ENCODE data around the gene SELENOO. TPM values are rescaled to one million over a fixed set of nuclear protein-coding genes. Genes with fewer than 3 reads are reported as not detected.

SELENOO gene
- total RNA-seq = 4.7 TPM

- H3K27ac ChIP-seq (ENCODE audit: low read depth, low read length) = no peak within 1 kb of the TSS
- H3K4me1 ChIP-seq (ENCODE audit: control insufficient read depth in 3 of 3, insufficient read depth in 3 of 3, low read length in 3 of 3) = peaks cover 19 to 29% (median 22%) of the 10 kb centered on the region in 3 donors
- no peaks in the 10 kb centered on the region for H3K9me3 ChIP-seq (ENCODE audit: control insufficient read depth in 3 of 3, low read length in 3 of 3)
These were observed at the start of gene SELENOO for GRCh38 chr22:50200461-50201190. TSS of gene SELENOO (plus strand) at chr22:50201011. CDS start at chr22:50201037, 26 bp downstream.

GRCh38 chr22:50151571-50152537 lies 49.0 kb upstream of the SELENOO start:
- Histone ChIP-seq H3K27me3 (ENCODE audit: control insufficient read depth in 3 of 3, insufficient read depth in 3 of 3, low read length in 3 of 3) (peaks cover 7 to 27% (median 15%) of the 10 kb centered on the region in 3 donors), H3K9me3 (ENCODE audit: control insufficient read depth in 3 of 3, low read length in 3 of 3) (no peaks in the 10 kb centered on the region), H3K4me1 (ENCODE audit: control insufficient read depth in 3 of 3, insufficient read depth in 3 of 3, low read length in 3 of 3) (no peaks in the 10 kb centered on the region), H3K9ac (ENCODE audit: low read depth in 1 of 3, low read length in 3 of 3) (no peak overlapping the region), H3K27ac (ENCODE audit: low read depth, low read length) (no peak overlapping the region), H3K36me3 (ENCODE audit: control insufficient read depth in 3 of 3, insufficient read depth in 3 of 3, low read length in 3 of 3) (no peaks in the 10 kb centered on the region), H3K4me3 (ENCODE audit: low read length in 3 of 3) (no peak overlapping the region)

More at GRCh38 chr22:50200461-50201190, at the start of gene SELENOO:
- Histone ChIP-seq H3K9ac (ENCODE audit: low read depth in 1 of 3, low read length in 3 of 3) (peak within 1 kb of the TSS; percentile 72 to 85 (median 81)), H3K27me3 (ENCODE audit: control insufficient read depth in 3 of 3, insufficient read depth in 3 of 3, low read length in 3 of 3) (no peaks in the 10 kb centered on the region), H3K4me3 (ENCODE audit: low read length in 3 of 3) (peak within 1 kb of the TSS; percentile 70 to 81 (median 81)), H3K36me3 (ENCODE audit: control insufficient read depth in 3 of 3, insufficient read depth in 3 of 3, low read length in 3 of 3) (peaks cover 5 to 12% (median 9%) of the 10 kb centered on the region in 3 donors)

GRCh38 chr22:50153056-50153755 lies 47.6 kb upstream of the SELENOO start:
- no peaks in the 10 kb centered on the region for H3K9me3 ChIP-seq (ENCODE audit: control insufficient read depth in 3 of 3, low read length in 3 of 3)
- peaks cover 16 to 35% (median 22%) of the 10 kb centered on the region in 3 donors for H3K27me3 ChIP-seq (ENCODE audit: control insufficient read depth in 3 of 3, insufficient read depth in 3 of 3, low read length in 3 of 3)
- H3K27ac ChIP-seq (ENCODE audit: low read depth, low read length) = no peak overlapping the region
- H3K9ac ChIP-seq (ENCODE audit: low read depth in 1 of 3, low read length in 3 of 3) = no peak overlapping the region
- H3K36me3 ChIP-seq (ENCODE audit: control insufficient read depth in 3 of 3, insufficient read depth in 3 of 3, low read length in 3 of 3) = no peaks in the 10 kb centered on the region
- no peaks in the 10 kb centered on the region for H3K4me1 ChIP-seq (ENCODE audit: control insufficient read depth in 3 of 3, insufficient read depth in 3 of 3, low read length in 3 of 3)
- no peak overlapping the region for H3K4me3 ChIP-seq (ENCODE audit: low read length in 3 of 3)

- H3K27me3 ChIP-seq (ENCODE audit: control insufficient read depth in 3 of 3, insufficient read depth in 3 of 3, low read length in 3 of 3) = peaks cover 22 to 41% (median 27%) of the 10 kb centered on the region in 3 donors
- H3K4me3 ChIP-seq (ENCODE audit: low read length in 3 of 3) = no peak overlapping the region
- H3K4me1 ChIP-seq (ENCODE audit: control insufficient read depth in 3 of 3, insufficient read depth in 3 of 3, low read length in 3 of 3) = no peaks in the 10 kb centered on the region
- H3K9ac ChIP-seq (ENCODE audit: low read depth in 1 of 3, low read length in 3 of 3) = no peak overlapping the region
- no peaks in the 10 kb centered on the region for H3K36me3 ChIP-seq (ENCODE audit: control insufficient read depth in 3 of 3, insufficient read depth in 3 of 3, low read length in 3 of 3)
- no peak overlapping the region for H3K27ac ChIP-seq (ENCODE audit: low read depth, low read length)
- no peaks in the 10 kb centered on the region for H3K9me3 ChIP-seq (ENCODE audit: control insufficient read depth in 3 of 3, low read length in 3 of 3)
These were observed 47.1 kb upstream of the SELENOO start for GRCh38 chr22:50153756-50154140.

GRCh38 chr22:50157709-50158375 lies 43.0 kb upstream of the SELENOO start:
- H3K9ac ChIP-seq (ENCODE audit: low read depth in 1 of 3, low read length in 3 of 3) = no peak overlapping the region

GRCh38 chr22:50160947-50161346 lies 39.9 kb upstream of the SELENOO start:
- Histone ChIP-seq H3K27me3 (ENCODE audit: control insufficient read depth in 3 of 3, insufficient read depth in 3 of 3, low read length in 3 of 3) (peaks cover 23 to 52% (median 38%) of the 10 kb centered on the region in 3 donors), H3K9me3 (ENCODE audit: control insufficient read depth in 3 of 3, low read length in 3 of 3) (no peaks in the 10 kb centered on the region), H3K9ac (ENCODE audit: low read depth in 1 of 3, low read length in 3 of 3) (no peak overlapping the region), H3K4me1 (ENCODE audit: control insufficient read depth in 3 of 3, insufficient read depth in 3 of 3, low read length in 3 of 3) (no peaks in the 10 kb centered on the region), H3K27ac (ENCODE audit: low read depth, low read length) (no peak overlapping the region), H3K36me3 (ENCODE audit: control insufficient read depth in 3 of 3, insufficient read depth in 3 of 3, low read length in 3 of 3) (no peaks in the 10 kb centered on the region), H3K4me3 (ENCODE audit: low read length in 3 of 3) (no peak overlapping the region)

More at GRCh38 chr22:50157709-50158375, 43.0 kb upstream of the SELENOO start:
- Histone ChIP-seq H3K27ac (ENCODE audit: low read depth, low read length) (no peak overlapping the region), H3K4me1 (ENCODE audit: control insufficient read depth in 3 of 3, insufficient read depth in 3 of 3, low read length in 3 of 3) (no peaks in the 10 kb centered on the region), H3K9me3 (ENCODE audit: control insufficient read depth in 3 of 3, low read length in 3 of 3) (no peaks in the 10 kb centered on the region), H3K36me3 (ENCODE audit: control insufficient read depth in 3 of 3, insufficient read depth in 3 of 3, low read length in 3 of 3) (no peaks in the 10 kb centered on the region), H3K4me3 (ENCODE audit: low read length in 3 of 3) (no peak overlapping the region), H3K27me3 (ENCODE audit: control insufficient read depth in 3 of 3, insufficient read depth in 3 of 3, low read length in 3 of 3) (peaks cover 23 to 47% (median 41%) of the 10 kb centered on the region in 3 donors)

GRCh38 chr22:50161508-50162390 lies 39.1 kb upstream of the SELENOO start:
- H3K27ac ChIP-seq (ENCODE audit: low read depth, low read length) = no peak overlapping the region
- H3K27me3 ChIP-seq (ENCODE audit: control insufficient read depth in 3 of 3, insufficient read depth in 3 of 3, low read length in 3 of 3) = peaks cover 20 to 50% (median 38%) of the 10 kb centered on the region in 3 donors
- no peak overlapping the region for H3K4me3 ChIP-seq (ENCODE audit: low read length in 3 of 3)

GRCh38 chr22:50162391-50162956 lies 38.3 kb upstream of the SELENOO start:
- H3K4me1 ChIP-seq (ENCODE audit: control insufficient read depth in 3 of 3, insufficient read depth in 3 of 3, low read length in 3 of 3) = no peaks in the 10 kb centered on the region
- H3K27me3 ChIP-seq (ENCODE audit: control insufficient read depth in 3 of 3, insufficient read depth in 3 of 3, low read length in 3 of 3) = peaks cover 17 to 48% (median 34%) of the 10 kb centered on the region in 3 donors
- H3K9ac ChIP-seq (ENCODE audit: low read depth in 1 of 3, low read length in 3 of 3) = no peak overlapping the region
- no peak overlapping the region for H3K27ac ChIP-seq (ENCODE audit: low read depth, low read length)
- no peak overlapping the region for H3K4me3 ChIP-seq (ENCODE audit: low read length in 3 of 3)
- no peaks in the 10 kb centered on the region for H3K36me3 ChIP-seq (ENCODE audit: control insufficient read depth in 3 of 3, insufficient read depth in 3 of 3, low read length in 3 of 3)
- no peaks in the 10 kb centered on the region for H3K9me3 ChIP-seq (ENCODE audit: control insufficient read depth in 3 of 3, low read length in 3 of 3)

More at GRCh38 chr22:50161508-50162390, 39.1 kb upstream of the SELENOO start:
- H3K4me1 ChIP-seq (ENCODE audit: control insufficient read depth in 3 of 3, insufficient read depth in 3 of 3, low read length in 3 of 3) = no peaks in the 10 kb centered on the region
- H3K9ac ChIP-seq (ENCODE audit: low read depth in 1 of 3, low read length in 3 of 3) = no peak overlapping the region
- no peaks in the 10 kb centered on the region for H3K9me3 ChIP-seq (ENCODE audit: control insufficient read depth in 3 of 3, low read length in 3 of 3)
- H3K36me3 ChIP-seq (ENCODE audit: control insufficient read depth in 3 of 3, insufficient read depth in 3 of 3, low read length in 3 of 3) = no peaks in the 10 kb centered on the region
